ENCODE results near the gene KDM5B.

The KDM5B gene

DNA sequence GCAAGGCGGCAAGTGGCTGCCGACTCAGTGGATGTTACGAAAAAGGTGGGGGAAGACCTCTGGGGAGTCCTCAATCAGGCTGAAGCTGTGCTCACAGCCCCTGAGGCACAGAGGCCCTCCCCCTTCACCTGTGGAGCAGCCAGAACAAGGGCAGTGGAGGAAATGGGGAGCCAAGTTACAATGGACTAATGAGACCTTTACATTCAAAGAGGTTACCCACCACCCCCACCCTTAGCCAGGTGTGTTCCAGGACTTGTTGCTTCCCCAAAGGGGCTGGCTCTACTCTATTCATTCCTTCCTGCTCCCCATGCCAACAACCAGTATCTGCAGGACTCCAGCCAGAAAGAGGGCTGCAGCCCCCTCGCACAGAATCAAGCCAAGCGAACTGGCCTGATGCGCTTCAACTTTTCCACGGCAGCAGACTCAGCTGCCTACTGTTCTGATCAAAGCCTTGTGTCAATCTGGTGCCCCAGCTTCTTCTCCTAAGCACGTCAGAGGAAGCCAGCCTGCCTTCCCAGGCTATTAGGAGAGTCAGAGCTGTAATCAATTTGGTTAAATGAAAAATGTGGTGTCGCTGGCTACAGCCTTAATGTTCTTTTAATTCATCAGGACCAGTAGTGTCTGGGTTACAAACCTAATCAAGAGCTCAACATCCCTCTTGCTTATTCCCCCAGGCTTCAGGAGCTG, 96.1 kb downstream of the KDM5B start:
- no peak overlapping the region for H3K27ac ChIP-seq
- TF ChIP-seq, protein P1, sequence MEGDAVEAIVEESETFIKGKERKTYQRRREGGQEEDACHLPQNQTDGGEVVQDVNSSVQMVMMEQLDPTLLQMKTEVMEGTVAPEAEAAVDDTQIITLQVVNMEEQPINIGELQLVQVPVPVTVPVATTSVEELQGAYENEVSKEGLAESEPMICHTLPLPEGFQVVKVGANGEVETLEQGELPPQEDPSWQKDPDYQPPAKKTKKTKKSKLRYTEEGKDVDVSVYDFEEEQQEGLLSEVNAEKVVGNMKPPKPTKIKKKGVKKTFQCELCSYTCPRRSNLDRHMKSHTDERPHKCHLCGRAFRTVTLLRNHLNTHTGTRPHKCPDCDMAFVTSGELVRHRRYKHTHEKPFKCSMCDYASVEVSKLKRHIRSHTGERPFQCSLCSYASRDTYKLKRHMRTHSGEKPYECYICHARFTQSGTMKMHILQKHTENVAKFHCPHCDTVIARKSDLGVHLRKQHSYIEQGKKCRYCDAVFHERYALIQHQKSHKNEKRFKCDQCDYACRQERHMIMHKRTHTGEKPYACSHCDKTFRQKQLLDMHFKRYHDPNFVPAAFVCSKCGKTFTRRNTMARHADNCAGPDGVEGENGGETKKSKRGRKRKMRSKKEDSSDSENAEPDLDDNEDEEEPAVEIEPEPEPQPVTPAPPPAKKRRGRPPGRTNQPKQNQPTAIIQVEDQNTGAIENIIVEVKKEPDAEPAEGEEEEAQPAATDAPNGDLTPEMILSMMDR (conservative IDR thresholded peaks at IDR 0.05) = no peak
- no peak for TF ChIP-seq ZFX (IDR thresholded peaks at IDR 0.05)

DNA sequence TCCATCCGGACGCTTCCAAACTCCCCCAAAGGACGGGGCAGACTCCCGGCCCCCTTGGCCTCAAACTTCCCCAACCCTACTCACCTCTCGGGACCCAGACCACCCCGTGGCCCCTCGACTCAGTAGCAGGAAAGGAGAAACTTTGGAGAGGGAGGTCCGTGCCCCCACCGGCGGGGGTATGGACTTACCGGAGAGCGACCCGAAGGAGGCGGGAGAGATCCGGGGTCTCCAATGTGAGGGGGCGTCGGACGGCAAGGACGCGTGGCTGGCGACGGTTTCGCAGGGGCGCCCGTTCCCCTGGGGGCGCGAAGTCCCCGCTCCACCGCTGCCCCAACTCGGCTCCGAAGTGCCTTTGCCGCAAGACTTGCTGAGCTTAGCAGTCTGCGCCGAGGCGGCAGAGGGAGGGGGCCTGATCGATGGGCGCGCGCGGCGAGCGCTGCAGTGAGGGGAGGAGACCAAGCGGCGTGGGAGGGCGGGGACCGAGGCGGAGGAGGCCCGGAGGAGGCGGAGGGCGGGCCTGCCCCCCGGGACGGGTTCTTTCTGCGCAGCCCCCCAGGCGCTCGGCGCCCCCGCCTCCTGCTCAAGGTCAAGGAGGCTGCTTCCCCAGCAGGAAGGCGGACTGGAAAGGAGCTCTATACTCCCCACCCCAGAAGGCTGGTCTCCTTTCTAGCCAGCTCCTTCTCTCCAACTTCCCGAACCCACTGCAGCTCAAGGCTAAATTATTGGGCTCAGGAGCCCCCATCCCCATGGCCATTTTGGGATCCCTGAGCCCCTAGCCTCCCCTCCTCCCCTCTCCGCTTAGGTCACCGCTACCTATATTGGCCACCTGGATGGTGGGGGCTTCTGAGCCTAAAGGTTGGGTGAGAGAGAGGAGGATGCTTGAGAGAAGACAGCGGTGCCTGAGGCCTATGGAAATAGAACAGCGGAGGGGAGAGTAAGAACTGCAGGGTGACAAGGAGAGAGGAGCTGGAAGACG, 97.9 kb downstream of the KDM5B start, which contains the start of gene SYT2:
Gene SYT2, minus strand, starts transcription at position 385 of the 976 bp plus-strand sequence. CDS start 104,682 bp downstream, outside the sequence.
- TF ChIP-seq, protein P1 (conservative IDR thresholded peaks at IDR 0.05) = no peak
- no peak for TF ChIP-seq ZFX (IDR thresholded peaks at IDR 0.05)
- no peak within 1 kb of the TSS for H3K27ac ChIP-seq

DNA sequence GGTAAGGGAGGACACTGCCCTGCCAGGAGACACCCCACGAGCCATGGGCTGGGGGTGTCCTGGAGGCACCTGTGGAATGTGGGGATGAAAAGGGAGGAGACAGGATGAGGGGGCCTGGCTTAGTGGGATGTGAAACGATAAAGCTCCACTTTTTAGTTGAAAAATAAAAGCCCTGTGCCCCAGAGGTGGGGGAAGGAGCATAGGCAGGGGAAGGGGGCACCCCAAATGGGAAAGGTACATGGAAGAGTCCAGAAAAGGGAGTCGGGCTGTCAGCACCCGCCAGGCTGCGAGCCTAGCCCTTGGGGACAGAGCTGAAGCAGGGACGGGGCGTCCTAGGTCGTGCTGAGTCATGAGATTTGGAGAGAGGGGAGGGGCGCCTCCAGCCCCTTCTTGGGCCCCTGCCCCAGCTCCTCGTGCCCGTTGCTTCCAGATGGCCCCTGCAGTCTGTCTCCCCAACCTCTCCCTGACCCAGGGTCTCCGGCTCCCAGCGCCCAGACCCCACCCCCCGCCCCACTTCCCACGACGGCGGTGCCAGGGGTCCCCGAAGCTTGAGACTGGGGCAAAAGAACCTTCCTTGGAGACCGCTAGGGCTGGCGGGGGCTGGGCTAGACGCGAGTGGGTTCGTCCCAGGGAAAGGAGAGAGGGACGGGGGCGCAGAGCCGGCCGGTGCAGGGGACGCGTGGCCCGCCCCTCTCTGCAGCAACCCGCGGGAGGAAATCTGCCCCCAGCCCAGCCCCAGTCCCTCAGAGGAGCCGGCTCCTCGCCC, 98.8 kb downstream of the KDM5B start:
- TF ChIP-seq, protein P1 (conservative IDR thresholded peaks at IDR 0.05) = no peak
- TF ChIP-seq ZFX (IDR thresholded peaks at IDR 0.05) = no peak
- no peak overlapping the region for H3K27ac ChIP-seq

DNA sequence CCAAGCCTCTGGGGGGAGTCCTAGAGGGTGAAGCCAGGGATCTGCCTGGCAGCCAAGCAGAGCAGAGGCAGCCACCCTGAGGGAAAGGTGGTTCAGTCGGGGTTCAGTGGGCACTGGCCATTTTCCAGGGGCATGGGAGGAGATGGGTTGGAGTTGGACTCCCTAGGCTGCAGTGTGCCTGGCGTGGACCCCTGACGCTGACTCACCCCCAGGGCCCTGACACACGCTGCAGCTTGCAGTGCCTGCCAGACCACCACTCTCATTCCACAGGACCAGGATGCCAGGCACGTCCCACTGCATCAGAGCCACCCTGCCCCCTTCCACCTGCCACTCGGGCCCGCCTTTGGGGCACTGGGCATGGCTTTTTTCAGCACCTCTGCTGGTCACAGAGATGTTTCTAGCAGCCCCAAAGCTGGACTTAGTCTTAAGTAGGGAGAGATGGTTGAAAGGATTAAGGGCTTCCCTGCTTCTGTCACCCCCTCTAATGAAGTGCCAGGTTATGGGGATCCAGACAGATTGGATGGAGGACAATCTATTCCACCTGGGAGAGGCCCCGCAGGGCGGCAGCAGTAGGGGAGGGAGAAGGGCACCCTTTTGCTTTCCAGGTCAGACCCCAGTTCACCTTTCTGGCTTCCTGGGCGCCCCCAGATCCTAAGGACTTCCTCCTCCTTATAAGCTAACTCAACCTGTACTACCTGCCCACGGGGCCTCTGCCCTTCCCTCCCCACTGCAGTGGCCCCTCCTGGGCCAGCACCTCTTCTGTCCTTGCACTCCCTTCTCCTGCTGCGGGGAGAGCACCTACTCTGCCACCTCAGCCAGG, 99.6 kb downstream of the KDM5B start:
- TF ChIP-seq, protein P1 (conservative IDR thresholded peaks at IDR 0.05) = no peak
- TF ChIP-seq ZFX (IDR thresholded peaks at IDR 0.05) = no peak
- H3K27ac ChIP-seq = no peak overlapping the region

DNA sequence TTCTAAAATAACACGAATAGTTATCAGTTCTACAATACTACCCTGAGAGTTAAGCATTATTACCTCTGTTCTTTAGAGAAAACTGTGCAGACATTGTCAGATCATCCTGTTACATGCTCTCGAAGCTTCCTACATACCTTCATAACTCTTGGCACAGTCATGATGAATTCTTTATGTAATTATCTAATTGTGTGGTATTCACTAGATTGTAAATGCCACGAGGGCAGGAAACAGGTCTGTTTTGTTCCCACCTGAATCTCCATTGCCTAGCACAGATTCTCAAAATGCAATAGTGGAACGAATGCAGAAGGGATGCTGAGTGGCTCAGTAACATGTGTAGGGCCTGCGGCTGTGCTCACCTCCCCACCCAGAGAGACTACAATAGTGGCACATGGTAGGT, 101.4 kb downstream of the KDM5B start:
- no peak overlapping the region for H3K27ac ChIP-seq
- TF ChIP-seq ZFX (IDR thresholded peaks at IDR 0.05) = no peak
- TF ChIP-seq, protein P1 (conservative IDR thresholded peaks at IDR 0.05) = no peak

DNA sequence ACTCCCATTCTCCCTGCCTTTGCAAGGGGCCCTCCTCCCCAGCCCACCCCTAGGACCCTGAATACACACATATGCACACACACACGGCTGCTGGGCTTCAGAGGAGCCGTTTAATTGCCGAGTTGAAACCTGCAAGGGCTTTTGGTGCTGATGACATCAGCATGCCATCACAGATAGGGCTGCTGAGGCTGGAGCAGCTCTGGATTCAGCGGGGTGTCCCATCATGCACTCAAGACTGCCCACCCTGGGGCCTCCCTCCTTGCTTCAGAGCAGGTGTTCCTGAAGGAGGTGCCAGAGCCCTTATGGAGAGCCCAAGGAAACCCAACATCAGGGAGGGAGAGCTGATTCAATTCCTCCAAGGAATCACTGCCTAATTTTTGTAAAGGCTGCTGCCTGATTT, 103.6 kb downstream of the KDM5B start:
- TF ChIP-seq, protein P1 (conservative IDR thresholded peaks at IDR 0.05) = no peak
- no peak for TF ChIP-seq ZFX (IDR thresholded peaks at IDR 0.05)
- no peak overlapping the region for H3K27ac ChIP-seq
